Iris pigment epithelial cell (primary cell): ENCODE results near the gene UBL4B.
A peak's percentile ranks its signal among the peaks of the same experiment; 100 is the strongest.

Experiments used
- DNase-seq: peaks from one replicate; pipeline ENCODE4 v3.0.0-alpha.2; 2011; ENCODE audit warnings: low read depth

UBL4B gene

GRCh38 chr1:110085671-110086070 is 26.6 kb upstream of the UBL4B start:
- no peak for DNase-seq

DNA sequence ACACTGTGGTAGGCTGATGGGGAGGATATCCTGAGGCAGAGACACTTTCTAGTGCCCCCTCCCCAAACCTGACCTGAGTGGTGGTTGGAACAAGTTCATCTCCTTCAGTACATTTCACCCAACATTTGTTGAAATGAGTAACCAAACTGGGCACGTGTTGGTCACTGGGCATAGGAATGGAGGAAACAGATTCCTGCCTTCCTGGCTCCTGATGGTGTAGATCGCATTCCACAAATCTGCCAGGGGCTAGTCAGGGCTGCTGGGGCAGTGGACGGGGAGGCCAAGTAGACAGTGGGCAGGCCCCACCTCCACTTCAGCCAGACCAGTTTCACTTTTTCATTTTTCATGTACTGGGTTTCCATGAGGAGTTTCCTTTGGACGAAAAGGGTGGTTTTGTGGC is 25.3 kb upstream of the UBL4B start:
- no peak for DNase-seq

- peak; percentile 65 for DNase-seq
Measured at GRCh38 chr1:110087812-110088738, 24.2 kb upstream of the UBL4B start.

DNA sequence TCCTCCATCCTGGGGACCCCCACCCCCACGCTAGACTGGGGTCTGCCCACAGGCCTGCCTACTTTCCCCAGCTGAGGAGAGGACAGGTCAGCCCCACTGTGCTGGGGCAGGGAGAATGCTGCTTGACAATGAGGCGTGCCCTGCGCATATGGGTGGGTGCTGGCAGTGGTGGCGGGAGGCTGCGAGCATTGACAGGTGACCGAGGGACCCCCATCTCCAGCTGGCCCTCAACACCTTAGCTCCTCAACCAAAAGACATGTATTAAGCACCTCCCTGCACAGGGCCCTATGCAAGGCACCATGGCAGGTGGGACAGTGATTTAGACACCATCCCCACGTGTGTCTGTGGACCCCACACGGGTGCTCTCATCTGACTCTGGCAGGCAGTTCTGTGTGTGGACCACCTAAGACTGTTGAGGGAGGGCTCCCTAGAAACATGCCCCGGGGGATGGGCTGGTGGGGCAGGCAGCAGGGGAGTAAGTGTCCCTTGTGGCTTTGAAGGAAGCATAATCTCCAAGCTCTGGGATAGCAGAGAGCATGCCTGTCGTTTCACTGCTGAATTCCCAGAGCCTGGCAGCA is 23.4 kb upstream of the UBL4B start:
- no peak for DNase-seq

DNA sequence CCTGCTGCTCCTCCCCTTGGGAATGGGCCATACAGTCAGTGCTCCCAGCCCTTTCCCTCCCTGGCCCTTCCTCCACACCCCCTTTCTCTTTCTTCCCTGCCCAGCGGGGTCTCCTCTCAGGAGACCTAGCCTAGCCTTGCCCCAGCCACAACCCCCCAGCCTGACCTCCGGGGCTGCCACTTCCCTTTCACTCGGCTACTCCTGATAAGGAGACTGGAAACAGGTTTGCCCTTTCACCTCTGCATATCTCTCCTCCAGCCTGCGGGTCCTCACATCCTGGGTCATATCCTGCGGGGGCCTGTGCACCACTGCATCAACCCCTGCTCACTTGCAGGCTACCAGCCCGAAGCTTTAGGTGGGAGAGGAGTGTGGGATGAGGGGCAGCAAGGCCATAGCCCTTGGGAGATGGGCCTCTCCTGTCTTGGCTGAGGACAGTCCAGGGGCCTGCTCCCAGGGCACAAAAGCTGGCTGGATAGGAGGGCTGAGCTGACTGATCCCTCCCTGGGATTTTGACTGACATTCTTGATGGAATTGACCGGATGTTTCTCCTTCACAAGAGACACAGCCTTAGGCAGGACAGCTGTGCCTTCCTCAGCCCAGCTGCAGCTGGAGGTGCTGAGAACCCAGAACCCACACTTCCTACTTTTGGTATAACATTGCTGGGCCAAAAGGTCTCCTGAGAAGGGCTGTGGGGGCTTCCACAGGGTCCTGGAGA is 22.5 kb upstream of the UBL4B start:
- DNase-seq = no peak

GRCh38 chr1:110091381-110091780 is 20.9 kb upstream of the UBL4B start:
- DNase-seq = no peak

GRCh38 chr1:110091791-110092190 is 20.5 kb upstream of the UBL4B start:
- no peak for DNase-seq

DNA sequence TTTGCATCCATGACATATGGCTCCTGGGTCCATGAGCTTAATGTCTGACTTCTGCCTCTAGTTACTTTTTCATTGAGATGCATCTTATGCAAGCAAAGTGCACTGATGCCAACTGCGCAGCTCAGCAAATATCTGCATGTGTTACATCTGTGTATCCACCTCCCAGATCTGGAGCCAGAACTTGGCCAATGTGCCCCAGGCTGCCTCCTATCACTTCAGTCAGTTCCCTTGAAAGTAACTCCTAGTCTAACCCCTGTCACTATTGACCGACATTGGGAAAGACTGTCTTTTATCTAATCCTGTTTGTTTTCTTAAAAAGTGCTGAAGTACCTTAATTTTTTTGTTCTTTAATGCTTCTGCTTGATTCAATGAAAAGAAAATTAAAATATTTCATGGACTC is 19.3 kb upstream of the UBL4B start:
- DNase-seq = no peak

GRCh38 chr1:110094931-110095654 is 17.1 kb upstream of the UBL4B start:
- no peak for DNase-seq

GRCh38 chr1:110097507-110098221 is 14.6 kb upstream of the UBL4B start:
- DNase-seq = no peak

GRCh38 chr1:110098222-110099026 is 13.8 kb upstream of the UBL4B start:
- no peak for DNase-seq

GRCh38 chr1:110100335-110100734 is 11.9 kb upstream of the UBL4B start:
- DNase-seq = no peak

GRCh38 chr1:110102081-110102480 is 10.2 kb upstream of the UBL4B start:
- peak; percentile 37 for DNase-seq

DNA sequence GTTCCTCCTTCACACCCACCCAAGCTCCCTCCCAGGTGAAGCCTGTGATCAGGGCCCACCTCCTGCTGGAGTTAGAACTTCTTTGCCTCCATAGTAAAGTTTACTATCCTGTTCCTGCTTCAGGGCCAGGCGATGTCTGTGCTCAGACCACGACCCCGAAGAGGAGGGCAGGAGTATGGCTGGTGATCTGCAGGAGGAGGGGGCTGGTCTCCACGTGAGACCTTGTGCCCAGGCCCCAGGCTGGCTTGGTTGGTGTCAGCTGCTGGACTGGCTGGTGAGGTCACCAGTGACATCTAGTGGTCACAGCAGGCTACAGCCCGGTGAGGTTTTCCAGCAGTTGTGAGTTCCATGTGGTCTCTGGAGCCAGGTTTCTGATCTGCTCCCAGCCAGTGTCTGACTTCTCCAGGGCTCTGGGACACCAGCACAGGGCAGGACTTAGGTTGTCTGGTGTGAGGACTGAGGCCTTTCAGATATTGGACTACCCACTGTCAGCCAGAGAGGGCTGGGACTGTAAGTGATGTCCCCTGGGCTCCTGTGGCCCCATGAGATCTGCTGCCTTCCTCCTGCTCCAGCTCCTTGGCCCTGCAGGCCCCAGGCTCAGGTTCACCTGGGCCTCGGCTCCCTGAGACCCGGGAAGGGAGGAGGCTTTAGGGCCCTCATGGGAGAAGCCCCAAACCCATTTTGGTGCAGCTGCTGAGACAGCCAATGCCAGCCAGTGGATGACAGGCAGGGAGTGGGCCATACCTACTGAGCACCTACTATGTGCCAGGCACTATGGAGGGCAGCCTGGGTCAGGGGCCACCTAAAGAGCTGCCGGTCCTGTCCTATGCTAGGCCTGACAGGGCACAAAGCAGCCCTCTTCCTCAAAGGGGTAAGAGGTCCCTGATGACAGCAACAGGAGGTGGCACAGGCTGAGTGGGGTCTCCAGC is 6.0 kb upstream of the UBL4B start:
- peak; percentile 68 for DNase-seq

- no peak for DNase-seq
Measured at GRCh38 chr1:110107867-110108469, 4.3 kb upstream of the UBL4B start.

GRCh38 chr1:110111081-110111480 is 1.2 kb upstream of the UBL4B start:
- no peak for DNase-seq

GRCh38 chr1:110112656-110113055 is 413 bp downstream of the UBL4B start:
- no peak for DNase-seq

DNA sequence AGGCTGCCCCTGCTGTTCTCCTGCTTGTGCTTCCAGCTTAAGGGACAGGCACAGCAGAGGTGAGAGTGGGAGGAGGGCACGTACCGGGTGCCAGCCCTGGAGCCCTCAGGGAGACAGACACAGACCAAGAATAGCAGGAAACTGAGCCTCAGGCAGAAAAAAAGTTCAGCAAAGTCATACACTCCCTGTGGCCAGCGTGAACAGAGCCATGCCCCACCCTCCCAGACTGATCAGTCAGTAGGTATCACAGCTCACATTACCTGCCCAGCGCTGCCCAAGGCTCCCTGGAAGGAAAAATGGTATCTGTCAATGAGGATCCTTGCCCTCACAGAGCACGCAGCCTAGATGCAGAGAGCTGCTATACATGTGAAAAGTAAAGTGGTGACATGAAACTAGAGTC is 1.3 kb downstream of the UBL4B start:
- DNase-seq = no peak

DNA sequence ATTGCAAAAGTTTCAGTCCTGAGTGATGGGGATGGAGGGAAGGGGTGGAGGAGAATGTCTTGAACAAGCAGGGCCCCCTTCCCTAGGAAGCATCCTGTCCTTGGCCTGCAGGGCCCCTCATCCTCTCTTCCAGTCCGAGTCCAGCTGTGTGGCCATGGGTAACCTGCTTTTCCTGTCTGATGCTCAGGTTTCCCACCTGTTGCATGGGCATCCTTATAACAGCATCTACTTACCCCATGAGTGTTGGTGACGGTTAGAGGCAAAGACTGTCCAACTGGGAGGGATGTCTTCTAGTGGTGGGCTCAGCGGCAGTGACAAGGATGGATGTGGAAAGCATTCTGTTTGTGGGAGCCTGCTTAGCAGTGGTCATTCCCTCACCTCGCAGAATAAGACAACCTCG is 1.9 kb downstream of the UBL4B start:
- no peak for DNase-seq
